Measurements from ENCODE around the gene KIF5C.

Gene KIF5C

GRCh38 chr2:148957023-148957422 is 82.0 kb downstream of the KIF5C start:
- DNase-seq (ENCODE audit: low spot score), result no peak
- TF ChIP-seq CTCF (IDR thresholded peaks at IDR 0.05; ENCODE audit: extremely low read depth, missing control alignments), result no peak

GRCh38 chr2:148959745-148960144 is 84.7 kb downstream of the KIF5C start:
- no peak for DNase-seq (ENCODE audit: low spot score)
- TF ChIP-seq CTCF (IDR thresholded peaks at IDR 0.05; ENCODE audit: extremely low read depth, missing control alignments), result no peak

- no peak for DNase-seq (ENCODE audit: low spot score)
- no peak for TF ChIP-seq CTCF (IDR thresholded peaks at IDR 0.05; ENCODE audit: extremely low read depth, missing control alignments)
Observed at GRCh38 chr2:148960483-148960882, 85.5 kb downstream of the KIF5C start.

GRCh38 chr2:148963461-148963860 is 88.4 kb downstream of the KIF5C start:
- DNase-seq (ENCODE audit: low spot score), result no peak
- no peak for TF ChIP-seq CTCF (IDR thresholded peaks at IDR 0.05; ENCODE audit: extremely low read depth, missing control alignments)

- TF ChIP-seq CTCF (IDR thresholded peaks at IDR 0.05; ENCODE audit: extremely low read depth, missing control alignments), result no peak
- DNase-seq (ENCODE audit: low spot score), result no peak
Observed at GRCh38 chr2:148965623-148966437, 90.8 kb downstream of the KIF5C start.

- no peak for DNase-seq (ENCODE audit: low spot score)
- no peak for TF ChIP-seq CTCF (IDR thresholded peaks at IDR 0.05; ENCODE audit: extremely low read depth, missing control alignments)
Observed at GRCh38 chr2:148966438-148966758, 91.4 kb downstream of the KIF5C start.

GRCh38 chr2:148967056-148967455 is 92.0 kb downstream of the KIF5C start:
- DNase-seq (ENCODE audit: low spot score), result no peak
- TF ChIP-seq CTCF (IDR thresholded peaks at IDR 0.05; ENCODE audit: extremely low read depth, missing control alignments), result no peak

Data from GM20000 (cell line).